A673 (cell line): ENCODE results near the gene RPUSD4.

ENCODE experiments used
- EZH2 ChIP-seq: fragments of 200-600 bp; sonication (generic); IDR thresholded peaks from 2 replicates; pipeline ENCODE4 v1.6.1; 2017; ENCODE audit warnings: borderline replicate concordance, low read depth, mild to moderate bottlenecking, mixed read lengths, antibody characterized with exemption, low read length; ENCODE audit not compliant: poor library complexity, severe bottlenecking
- TF ChIP-seq, protein P1 (sequence below): fragments of 300-800, 200-600 bp; sonication (generic); conservative IDR thresholded peaks from 2 replicates; pipeline ENCODE4 v1.5.1; 2017; ENCODE audit warnings: low read depth, mild to moderate bottlenecking, antibody characterized with exemption, low read length, moderate library complexity, mixed read lengths

GRCh38 chr11:126254819-126255218, 43.4 kb upstream of the RPUSD4 start:
- TF ChIP-seq EZH2 = no peak
- TF ChIP-seq, protein P1, sequence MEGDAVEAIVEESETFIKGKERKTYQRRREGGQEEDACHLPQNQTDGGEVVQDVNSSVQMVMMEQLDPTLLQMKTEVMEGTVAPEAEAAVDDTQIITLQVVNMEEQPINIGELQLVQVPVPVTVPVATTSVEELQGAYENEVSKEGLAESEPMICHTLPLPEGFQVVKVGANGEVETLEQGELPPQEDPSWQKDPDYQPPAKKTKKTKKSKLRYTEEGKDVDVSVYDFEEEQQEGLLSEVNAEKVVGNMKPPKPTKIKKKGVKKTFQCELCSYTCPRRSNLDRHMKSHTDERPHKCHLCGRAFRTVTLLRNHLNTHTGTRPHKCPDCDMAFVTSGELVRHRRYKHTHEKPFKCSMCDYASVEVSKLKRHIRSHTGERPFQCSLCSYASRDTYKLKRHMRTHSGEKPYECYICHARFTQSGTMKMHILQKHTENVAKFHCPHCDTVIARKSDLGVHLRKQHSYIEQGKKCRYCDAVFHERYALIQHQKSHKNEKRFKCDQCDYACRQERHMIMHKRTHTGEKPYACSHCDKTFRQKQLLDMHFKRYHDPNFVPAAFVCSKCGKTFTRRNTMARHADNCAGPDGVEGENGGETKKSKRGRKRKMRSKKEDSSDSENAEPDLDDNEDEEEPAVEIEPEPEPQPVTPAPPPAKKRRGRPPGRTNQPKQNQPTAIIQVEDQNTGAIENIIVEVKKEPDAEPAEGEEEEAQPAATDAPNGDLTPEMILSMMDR = no peak
